RWPE2 (cell line): ENCODE measurements around the gene WBP2NL.

ENCODE experiments used
- ATAC-seq: fragments of 200-7000 bp; cut with Tn5 transposase; 3 replicates; pipeline ENCODE4 v1.9.1; 2021; ENCODE audit warnings: low read depth
- DNase-seq: peaks from one replicate; pipeline ENCODE4 v3.0.0-alpha.2; 2020; ENCODE audit warnings: low spot score
- H3K27ac ChIP-seq: fragments of 450-650 bp; 2 replicates; pipeline ENCODE4 v1.5.1; 2017; ENCODE audit warnings: mild to moderate bottlenecking; ENCODE audit not compliant: poor library complexity, severe bottlenecking
- H3K27me3 ChIP-seq: fragments of 250-450 bp; sonication (Bioruptor Pico); 2 replicates; pipeline ENCODE4 v1.5.1; 2021; ENCODE audit warnings: mild to moderate bottlenecking, moderate library complexity; ENCODE audit not compliant: insufficient read depth, poor library complexity, severe bottlenecking
- H3K36me3 ChIP-seq: fragments of 250-450 bp; sonication (Bioruptor Pico); 2 replicates; pipeline ENCODE4 v1.5.1; 2020; ENCODE audit warnings: low read depth, mild to moderate bottlenecking, moderate library complexity
- H3K4me1 ChIP-seq: fragments of 250-450 bp; sonication (Bioruptor Pico); 2 replicates; pipeline ENCODE4 v1.5.1; 2021; ENCODE audit warnings: mild to moderate bottlenecking, moderate library complexity; ENCODE audit not compliant: insufficient read depth, poor library complexity, severe bottlenecking
- H3K4me3 ChIP-seq: fragments of 250-450 bp; sonication (Bioruptor Pico); 2 replicates; pipeline ENCODE4 v1.5.1; 2021; ENCODE audit warnings: mild to moderate bottlenecking, moderate library complexity; ENCODE audit not compliant: severe bottlenecking
- H3K9me3 ChIP-seq: fragments of 250-450 bp; sonication (Bioruptor Pico); 2 replicates; pipeline ENCODE4 v1.5.1; 2021; ENCODE audit warnings: mild to moderate bottlenecking, moderate library complexity; ENCODE audit not compliant: severe bottlenecking
- TF ChIP-seq, protein P1 (sequence below): fragments of 450-650 bp; IDR thresholded peaks from one replicate; pipeline ENCODE4 v1.5.1; 2017; ENCODE audit warnings: mild to moderate bottlenecking, moderate library complexity; ENCODE audit not compliant: poor library complexity, severe bottlenecking

The WBP2NL gene

DNA sequence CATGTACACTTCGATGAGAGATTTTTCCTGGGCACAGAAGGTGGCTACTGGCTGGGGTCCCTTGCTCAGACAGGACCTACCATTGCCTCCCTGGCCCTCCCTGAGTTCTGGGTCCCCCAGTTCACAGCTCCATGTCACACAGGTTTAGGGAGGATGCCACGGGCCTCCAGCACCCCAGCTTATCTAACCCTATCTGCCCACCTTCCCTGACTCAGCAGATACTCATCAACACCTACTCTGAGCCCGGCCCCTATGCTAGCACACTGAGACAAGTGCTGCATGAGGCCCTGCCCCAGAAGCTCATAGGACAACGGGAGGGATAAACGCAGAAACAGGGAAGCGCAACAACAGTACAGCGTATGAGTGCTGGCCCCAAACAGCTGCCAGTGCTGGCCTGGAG lies 62.5 kb downstream of the WBP2NL start:
- TF ChIP-seq, protein P1, sequence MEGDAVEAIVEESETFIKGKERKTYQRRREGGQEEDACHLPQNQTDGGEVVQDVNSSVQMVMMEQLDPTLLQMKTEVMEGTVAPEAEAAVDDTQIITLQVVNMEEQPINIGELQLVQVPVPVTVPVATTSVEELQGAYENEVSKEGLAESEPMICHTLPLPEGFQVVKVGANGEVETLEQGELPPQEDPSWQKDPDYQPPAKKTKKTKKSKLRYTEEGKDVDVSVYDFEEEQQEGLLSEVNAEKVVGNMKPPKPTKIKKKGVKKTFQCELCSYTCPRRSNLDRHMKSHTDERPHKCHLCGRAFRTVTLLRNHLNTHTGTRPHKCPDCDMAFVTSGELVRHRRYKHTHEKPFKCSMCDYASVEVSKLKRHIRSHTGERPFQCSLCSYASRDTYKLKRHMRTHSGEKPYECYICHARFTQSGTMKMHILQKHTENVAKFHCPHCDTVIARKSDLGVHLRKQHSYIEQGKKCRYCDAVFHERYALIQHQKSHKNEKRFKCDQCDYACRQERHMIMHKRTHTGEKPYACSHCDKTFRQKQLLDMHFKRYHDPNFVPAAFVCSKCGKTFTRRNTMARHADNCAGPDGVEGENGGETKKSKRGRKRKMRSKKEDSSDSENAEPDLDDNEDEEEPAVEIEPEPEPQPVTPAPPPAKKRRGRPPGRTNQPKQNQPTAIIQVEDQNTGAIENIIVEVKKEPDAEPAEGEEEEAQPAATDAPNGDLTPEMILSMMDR = no peak
- Histone ChIP-seq H3K27me3 (no peaks in the 10 kb centered on the region), H3K27ac (no peak overlapping the region), H3K4me3 (no peak overlapping the region), H3K4me1 (no peaks in the 10 kb centered on the region), H3K36me3 (peaks cover 8% of the 10 kb centered on the region), H3K9me3 (peaks cover 13% of the 10 kb centered on the region)
- ATAC-seq = no peak
- DNase-seq = no peak

DNA sequence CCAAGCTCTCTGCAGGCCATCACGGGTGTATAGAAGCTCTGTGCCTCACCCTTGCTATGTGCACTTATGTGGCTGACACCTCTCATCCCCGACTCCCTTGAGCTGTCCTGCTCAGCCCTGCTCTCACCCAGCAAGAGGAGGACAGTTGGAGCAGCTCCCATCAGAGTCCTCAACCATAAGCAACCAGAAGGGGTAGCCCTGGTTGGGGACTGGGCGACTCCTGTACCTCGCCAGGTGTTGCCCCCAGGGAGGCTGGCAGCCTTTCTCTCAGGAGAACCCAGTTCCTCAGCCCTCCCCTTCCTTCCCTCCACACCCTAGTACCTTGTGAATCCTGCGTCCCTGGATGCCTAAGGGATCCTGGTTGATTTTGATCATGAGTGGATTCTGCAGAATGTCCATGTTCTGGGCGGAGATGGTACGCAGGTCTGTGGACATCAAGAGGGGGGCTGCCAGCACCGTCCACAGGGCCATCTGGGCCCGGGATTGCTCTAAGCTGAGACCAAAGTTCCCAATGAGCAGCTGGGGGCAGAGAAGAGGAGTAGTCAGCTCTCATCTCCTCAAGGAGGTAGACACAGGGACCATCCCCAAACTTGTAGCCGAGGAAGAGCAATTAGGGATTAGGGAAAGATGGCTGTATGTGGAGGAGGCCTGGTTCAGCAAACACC lies 64.0 kb downstream of the WBP2NL start:
- Histone ChIP-seq H3K36me3 (peaks cover 11% of the 10 kb centered on the region), H3K27me3 (no peaks in the 10 kb centered on the region), H3K4me3 (no peak overlapping the region), H3K9me3 (no peaks in the 10 kb centered on the region), H3K4me1 (no peaks in the 10 kb centered on the region), H3K27ac (no peak overlapping the region)
- ATAC-seq (no peak), DNase-seq (no peak)
- TF ChIP-seq, protein P1 = no peak

DNA sequence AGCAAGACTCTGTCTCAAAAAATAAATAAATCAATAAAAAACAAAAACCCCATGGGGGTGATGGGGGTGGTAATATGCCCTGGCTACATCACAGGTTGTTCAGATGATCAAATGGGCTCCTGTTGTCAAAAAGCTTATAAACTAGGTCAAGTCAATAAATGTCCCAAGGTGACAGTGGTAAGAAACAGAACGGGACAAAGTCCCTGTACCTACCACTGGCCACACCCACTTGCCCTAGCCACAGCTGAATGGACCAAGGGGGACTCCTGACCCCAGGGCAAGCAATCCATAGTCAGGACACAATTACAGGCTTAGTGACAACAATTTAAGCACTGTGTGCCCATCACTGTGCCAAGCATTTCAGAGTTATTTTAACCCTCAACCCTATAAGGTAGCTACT lies 66.0 kb downstream of the WBP2NL start:
- Histone ChIP-seq H3K4me1 (no peaks in the 10 kb centered on the region), H3K4me3 (no peak overlapping the region), H3K27me3 (no peaks in the 10 kb centered on the region), H3K9me3 (no peaks in the 10 kb centered on the region), H3K36me3 (peaks cover 11% of the 10 kb centered on the region), H3K27ac (no peak overlapping the region)
- TF ChIP-seq, protein P1 = no peak
- ATAC-seq (no peak), DNase-seq (no peak)

DNA sequence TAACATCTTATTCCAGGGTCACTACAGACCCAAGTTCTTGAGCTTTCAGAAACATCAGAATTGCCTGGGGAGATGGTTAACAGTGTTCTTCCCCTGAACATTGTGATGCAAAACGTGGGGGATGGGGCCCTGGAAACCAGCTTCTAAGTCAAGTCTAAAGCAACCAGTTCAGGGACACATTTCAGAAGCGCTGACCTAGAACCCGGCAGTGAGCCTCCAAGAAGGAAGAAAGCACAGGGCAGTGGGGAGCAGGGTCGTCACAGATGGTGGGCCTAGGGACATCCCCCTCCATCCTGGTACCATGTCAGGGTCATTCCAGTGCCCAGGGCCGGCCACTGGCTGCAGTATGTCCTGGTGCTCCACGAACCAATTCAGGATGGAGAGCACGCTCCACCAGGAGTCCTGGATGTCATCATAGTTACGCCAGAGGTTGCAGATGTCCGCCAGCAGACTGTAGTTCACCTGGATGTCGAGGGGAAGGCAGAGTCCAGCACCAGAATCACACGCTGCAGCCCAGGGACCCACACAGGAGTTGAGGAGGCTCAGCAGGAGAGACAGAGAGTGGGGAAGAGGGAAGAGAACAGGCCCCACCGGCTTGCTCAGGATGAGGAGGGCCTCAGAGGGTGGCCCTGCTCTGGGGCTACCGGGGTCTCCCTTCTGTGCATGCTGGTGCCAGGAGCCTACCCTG lies 67.0 kb downstream of the WBP2NL start:
- no peaks in the 10 kb centered on the region for H3K4me1 ChIP-seq
- peaks cover 11% of the 10 kb centered on the region for H3K36me3 ChIP-seq
- TF ChIP-seq, protein P1 = no peak
- H3K27me3 ChIP-seq = no peaks in the 10 kb centered on the region
- H3K9me3 ChIP-seq = no peaks in the 10 kb centered on the region
- DNase-seq (no peak), ATAC-seq (no peak)
- H3K4me3 ChIP-seq = no peak overlapping the region
- no peak overlapping the region for H3K27ac ChIP-seq

DNA sequence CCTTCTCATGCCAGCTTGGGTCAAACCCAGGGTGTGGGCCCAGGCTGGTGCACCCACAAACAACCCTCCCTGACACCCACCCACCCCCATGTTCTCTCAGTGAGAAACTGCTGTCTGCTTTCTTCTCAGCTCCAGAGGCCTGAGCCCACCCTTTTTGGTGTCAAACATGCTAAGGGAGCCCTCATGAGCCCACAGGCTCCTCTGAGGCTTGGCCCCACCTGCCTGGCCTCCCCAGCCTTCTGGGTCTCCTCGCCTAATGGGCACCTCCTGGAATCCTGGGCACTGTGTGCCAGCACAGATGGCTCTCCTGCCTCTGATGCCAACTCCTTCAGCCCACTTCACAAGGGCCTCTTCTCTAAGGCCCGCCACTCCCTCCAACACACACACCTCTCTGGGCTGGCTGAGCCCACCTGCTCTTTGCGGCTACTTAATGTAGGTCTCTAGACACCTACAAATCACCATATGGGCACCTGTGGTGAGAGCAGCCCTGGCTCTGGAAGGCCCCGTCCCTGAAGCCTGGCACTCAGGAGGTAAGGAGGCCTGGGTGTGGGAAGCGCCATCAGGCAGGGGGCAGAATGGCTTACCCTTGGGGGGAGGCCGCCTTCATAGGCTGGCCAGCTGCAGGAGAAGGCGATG lies 67.7 kb downstream of the WBP2NL start:
- no peak for ATAC-seq
- DNase-seq = no peak
- Histone ChIP-seq H3K27me3 (no peaks in the 10 kb centered on the region), H3K4me3 (no peak overlapping the region), H3K9me3 (no peaks in the 10 kb centered on the region), H3K36me3 (peaks cover 6% of the 10 kb centered on the region), H3K4me1 (peaks cover 2% of the 10 kb centered on the region), H3K27ac (no peak overlapping the region)
- TF ChIP-seq, protein P1 = no peak
